Peyer's patch (tissue), 4 donors: ENCODE measurements around the gene SBF1.

Experiments used
- POLR2A ChIP-seq, 2 donors: fragments of 450-650 bp; IDR thresholded peaks; one replicate each; pipeline ENCODE4 v1.5.1; 2017; ENCODE audit warnings: antibody characterized with exemption in 2 of 2, mild to moderate bottlenecking in 2 of 2, moderate library complexity in 2 of 2
- TF ChIP-seq, protein P1 (sequence below), 6 experiments: fragments of 450-650 bp in 4 of 6; fragments of 200-600 bp in 2 of 6; sonication (generic) in 1 of 6; IDR thresholded peaks; one replicate each; pipeline ENCODE4 v1.5.1; 2017 to 2019; ENCODE audit warnings: antibody characterized with exemption in 6 of 6, mild to moderate bottlenecking in 3 of 6, moderate library complexity in 1 of 6

DNA sequence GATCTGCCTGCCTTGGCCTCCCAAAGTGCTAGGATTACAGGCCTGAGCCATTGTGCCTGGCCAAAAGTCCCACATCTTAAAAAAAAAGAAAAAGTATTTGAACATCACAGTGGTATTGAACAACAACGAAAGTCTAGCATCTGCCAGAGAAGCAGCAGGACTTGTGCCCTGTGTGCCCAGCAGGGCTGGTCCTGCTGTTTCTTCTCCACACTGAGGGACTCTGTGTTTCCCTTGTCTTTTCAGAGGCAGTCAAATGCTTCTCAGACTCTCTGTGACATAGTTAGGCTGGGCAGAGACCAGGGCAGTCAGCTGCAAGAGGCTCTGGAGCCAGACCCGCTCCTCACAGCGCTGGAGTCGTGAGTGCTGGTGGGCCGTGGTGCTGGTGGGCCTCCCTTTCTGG, 56.2 kb downstream of the SBF1 start:
- TF ChIP-seq POLR2A (IDR thresholded peaks at IDR 0.05) = no peak
- TF ChIP-seq, protein P1, sequence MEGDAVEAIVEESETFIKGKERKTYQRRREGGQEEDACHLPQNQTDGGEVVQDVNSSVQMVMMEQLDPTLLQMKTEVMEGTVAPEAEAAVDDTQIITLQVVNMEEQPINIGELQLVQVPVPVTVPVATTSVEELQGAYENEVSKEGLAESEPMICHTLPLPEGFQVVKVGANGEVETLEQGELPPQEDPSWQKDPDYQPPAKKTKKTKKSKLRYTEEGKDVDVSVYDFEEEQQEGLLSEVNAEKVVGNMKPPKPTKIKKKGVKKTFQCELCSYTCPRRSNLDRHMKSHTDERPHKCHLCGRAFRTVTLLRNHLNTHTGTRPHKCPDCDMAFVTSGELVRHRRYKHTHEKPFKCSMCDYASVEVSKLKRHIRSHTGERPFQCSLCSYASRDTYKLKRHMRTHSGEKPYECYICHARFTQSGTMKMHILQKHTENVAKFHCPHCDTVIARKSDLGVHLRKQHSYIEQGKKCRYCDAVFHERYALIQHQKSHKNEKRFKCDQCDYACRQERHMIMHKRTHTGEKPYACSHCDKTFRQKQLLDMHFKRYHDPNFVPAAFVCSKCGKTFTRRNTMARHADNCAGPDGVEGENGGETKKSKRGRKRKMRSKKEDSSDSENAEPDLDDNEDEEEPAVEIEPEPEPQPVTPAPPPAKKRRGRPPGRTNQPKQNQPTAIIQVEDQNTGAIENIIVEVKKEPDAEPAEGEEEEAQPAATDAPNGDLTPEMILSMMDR (IDR thresholded peaks at IDR 0.05) = no peak
